K562 (cell line): ENCODE data around the gene NRF1. TPM values are rescaled to one million over a fixed set of nuclear protein-coding genes. Genes with fewer than 3 reads are reported as not detected.

Experiments
- ATAC-seq: fragments of 200-7000 bp; cut with Tn5 transposase; 3 replicates; pipeline ENCODE4 v1.9.1; 2020; ENCODE audit warnings: moderate library complexity
- BruUV-seq: library from RNA; stranded (reverse); fragments of 400-500 nt; replicated peaks from 2 replicates; lab custom pipeline; 2021; lab: Mats Ljungman, UMichigan
- CTCF ChIA-PET: fragments of 300-600 bp; formaldehyde crosslinking; extraction: SDS; loops from one replicate; lab custom pipeline; 2021; ENCODE audit warnings: low intra/inter-chr PET ratio; lab: Yijun Ruan, JAX
- POLR2A ChIA-PET: fragments of 300-600, 350-650 bp; sonication (Branson Sonifier 250); formaldehyde crosslinking; extraction: SDS; loops from one replicate; lab custom pipeline; 2021; ENCODE audit warnings: antibody characterized with exemption, inconsistent platforms; lab: Yijun Ruan, JAX
- DNase-seq, 4 experiments: peaks; one replicate each; pipeline versions ENCODE4 v3.0.0 to v3.0.0-alpha.2; 2011 to 2018; ENCODE audit warnings: low spot score in 3 of 4, mixed read lengths in 3 of 4; ENCODE audit errors: extremely low read depth in 1 of 4
- FAIRE-seq: peaks from 2 replicates; lab custom pipeline; 2011; peaks lifted over from hg19 to GRCh38; lab: Jason Lieb, UNC
- H2AFZ ChIP-seq: 2 replicates; pipeline ENCODE4 v1.6.0; 2011; ENCODE audit warnings: low read depth, low read length, control low read depth, inconsistent platforms
- H3K27ac ChIP-seq: fragments of 200-600 bp; 3 replicates; pipeline ENCODE4 v1.8.0; 2011; ENCODE audit warnings: low read depth, mild to moderate bottlenecking, control low read depth, inconsistent platforms, low read length, moderate library complexity, mixed read lengths; ENCODE audit errors: extremely low read depth
- H3K27me3 ChIP-seq, 2 experiments: fragments of 300-600 bp in 1 of 2; 2 replicates in 1 of 2; 3 replicates in 1 of 2; pipeline versions ENCODE4 v1.6.0 to v1.8.0; 2011; ENCODE audit warnings: inconsistent platforms in 2 of 2, low read length in 2 of 2, mild to moderate bottlenecking in 1 of 2, mixed read lengths in 1 of 2, moderate library complexity in 1 of 2; ENCODE audit not compliant: control insufficient read depth in 2 of 2, insufficient read depth in 2 of 2
- H3K36me3 ChIP-seq: fragments of 300-600 bp; 3 replicates; pipeline ENCODE4 v1.8.0; 2011; ENCODE audit warnings: mild to moderate bottlenecking, low read length, inconsistent platforms; ENCODE audit not compliant: control insufficient read depth, insufficient read depth
- H3K4me1 ChIP-seq, 2 experiments: fragments of 200-600 bp in 1 of 2; replicated peaks in 1 of 2; 2 replicates in 1 of 2; 3 replicates in 1 of 2; pipeline versions ENCODE4 v1.5.1 to v1.8.0; 2011; ENCODE audit warnings: inconsistent platforms in 2 of 2, low read length in 2 of 2, mild to moderate bottlenecking in 1 of 2, mixed read lengths in 1 of 2, moderate library complexity in 1 of 2; ENCODE audit not compliant: control insufficient read depth in 2 of 2, insufficient read depth in 2 of 2
- H3K4me2 ChIP-seq: 2 replicates; pipeline ENCODE4 v1.6.1; 2011; ENCODE audit warnings: low read length, control low read depth, inconsistent platforms, mixed read lengths; ENCODE audit not compliant: insufficient read depth
- H3K4me3 ChIP-seq: fragments of 200-600 bp; sonication (generic), shearing (Covaris generic); 2 replicates; pipeline ENCODE4 v1.5.1; 2016; ENCODE audit warnings: control low read depth, inconsistent platforms
- H3K79me2 ChIP-seq: fragments of 200-600 bp; 3 replicates; pipeline ENCODE4 v1.8.0; 2011; ENCODE audit warnings: low read length, inconsistent platforms; ENCODE audit not compliant: control insufficient read depth, insufficient read depth
- H3K9ac ChIP-seq, 2 experiments: 2 replicates each; pipeline versions ENCODE4 v1.6.0 to v1.6.1; 2011; ENCODE audit warnings: low read depth in 2 of 2, low read length in 2 of 2, control low read depth in 1 of 2, inconsistent platforms in 1 of 2, mild to moderate bottlenecking in 1 of 2, mixed read lengths in 1 of 2; ENCODE audit not compliant: insufficient read depth in 1 of 2
- H3K9me1 ChIP-seq: one replicate; pipeline ENCODE4 v1.6.0; 2011; ENCODE audit warnings: inconsistent platforms, mild to moderate bottlenecking, low read length, moderate library complexity; ENCODE audit not compliant: control insufficient read depth, insufficient read depth
- H3K9me3 ChIP-seq: replicated peaks from 2 replicates; pipeline ENCODE4 v1.5.1; 2011; ENCODE audit warnings: low read depth, low read length, inconsistent platforms; ENCODE audit not compliant: control insufficient read depth, insufficient read depth
- H4K20me1 ChIP-seq: replicated peaks from 2 replicates; pipeline ENCODE4 v1.6.1; 2011; ENCODE audit warnings: low read length, inconsistent platforms, mixed read lengths; ENCODE audit not compliant: control insufficient read depth, insufficient read depth
- SRF ChIP-seq, 2 experiments: fragments of 250-450, 450-650 bp in 1 of 2; sonication (Bioruptor Pico) in 1 of 2; sonication (generic) in 1 of 2; formaldehyde crosslinking; IDR thresholded peaks; 2 replicates each; pipeline versions ENCODE4 v1.5.0 to v1.5.1; 2020 to 2022; ENCODE audit warnings: mild to moderate bottlenecking in 1 of 2, missing genetic modification reagents in 1 of 2
- TRIM25 ChIP-seq: fragments of 450-650 bp; IDR thresholded peaks from 2 replicates; pipeline ENCODE4 v1.7.0; 2016; ENCODE audit warnings: borderline replicate concordance
- WGBS: fragments of 100-300 bp; shearing (Covaris generic); methylation state at CpG from one replicate; pipeline ENCODE4 v1.1.6; 2016; ENCODE audit warnings: low coverage, mixed read lengths; ENCODE audit not compliant: insufficient coverage; ENCODE audit errors: missing lambda C conversion rate; 5-methylcytosine and 5-hydroxymethylcytosine counted together
- in situ Hi-C: fragments of 300-500 bp; cut with MboI; formaldehyde crosslinking; loops from 4 replicates; pipeline ENCODE4 v1.15.0; 2018; ENCODE audit warnings: inconsistent platforms, mixed read lengths
- intact Hi-C: fragments of 100-400 bp; cut with micrococcal nuclease; formaldehyde crosslinking; loops from 2 replicates; pipeline ENCODE4 v1.14.2; 2022
- polyA plus RNA-seq, 8 experiments: library from polyadenylated mRNA; depleted of rRNA in 4 of 8; stranded (reverse) in 5 of 8; unstranded in 3 of 8; fragments of >200 nt; fragmentation: Nextera tagmentation in 2 of 8; fragmentation: Illumina TruSeq in 1 of 8; extraction: Ambion mirVana in 2 of 8; extraction: Trizol in 1 of 8; gene quantifications; 2 replicates each; pipeline versions ENCODE4 v1.2.1 to v1.2.3, GENCODE V29; 2011 to 2014; ENCODE audit warnings: inconsistent platforms in 1 of 8, missing spikeins in 1 of 8
- total RNA-seq, 7 experiments: library from RNA; depleted of rRNA in 6 of 7; stranded (reverse); fragments of >200 nt in 6 of 7; fragmentation: Illumina TruSeq in 2 of 7; extraction: Trizol in 2 of 7; gene quantifications; 2 replicates each; pipeline versions ENCODE4 v1.2.1 to v1.2.3, GENCODE V29; 2011 to 2021; ENCODE audit warnings: low replicate concordance in 1 of 7

The NRF1 gene
- total and polyA plus RNA-seq, 9 of the 15 experiments (the other 6 are each of a cell fraction or from before 2014, with no cell fraction given), result 8.6 to 28.8 (median 20.3) TPM

DNA sequence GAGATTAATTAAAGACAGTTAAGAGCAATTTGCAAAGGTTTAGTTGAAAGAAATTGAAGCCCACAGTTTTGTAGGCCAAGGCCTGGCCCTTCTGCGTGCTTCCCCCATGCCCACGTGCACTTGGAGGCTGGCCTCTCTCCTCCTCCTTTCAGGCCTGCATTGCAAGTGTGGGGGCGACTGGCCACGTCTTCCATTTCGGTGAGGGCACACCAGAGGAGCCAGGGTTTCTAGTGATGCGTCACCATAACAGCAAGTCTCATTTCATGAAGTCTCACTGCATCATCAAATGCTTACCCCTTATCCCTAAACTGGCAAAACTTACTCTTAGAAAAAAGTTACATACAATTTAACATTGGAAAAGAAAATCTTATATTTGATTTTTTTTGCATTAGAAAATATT lies 141.2 kb downstream of the NRF1 start (continued):
- no peak for TF ChIP-seq SRF (CRISPR knock-in tag; IDR thresholded peaks at IDR 0.05)

DNA sequence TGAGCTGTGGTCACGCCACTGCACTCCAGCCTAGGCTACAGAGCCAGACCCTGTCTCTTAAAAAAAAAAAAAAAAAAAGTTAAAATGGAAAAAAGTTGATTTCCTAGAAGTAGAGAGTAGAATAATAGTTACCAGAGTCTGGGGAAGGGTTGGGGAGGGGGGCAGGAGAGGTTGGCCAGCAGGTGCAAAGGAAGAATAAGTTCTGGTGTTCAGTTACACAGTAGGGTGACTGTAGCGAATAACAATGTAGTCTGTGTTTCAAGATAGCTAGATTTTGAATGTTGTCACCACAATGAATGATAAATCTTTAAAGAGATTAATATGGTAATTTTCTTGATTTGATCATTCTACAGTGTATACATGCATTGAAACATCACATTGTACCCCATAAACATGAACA lies 142.9 kb downstream of the NRF1 start:
- Histone ChIP-seq H3K27ac (no peak overlapping the region), H3K9me3 (no peaks in the 10 kb centered on the region), H3K36me3 (peaks cover 19% of the 10 kb centered on the region; the same call in 2 of the 3 replicates), H4K20me1 (no peaks in the 10 kb centered on the region), H3K4me2 (no peak overlapping the region), H3K4me1 (peaks cover 3 to 23% of the 10 kb centered on the region in 2 experiments; a peak in 3 of 5 replicates), H3K79me2 (no peaks in the 10 kb centered on the region), H3K4me3 (no peak overlapping the region), H3K27me3 (no peaks in the 10 kb centered on the region), H3K9ac (no peak overlapping the region), H2AFZ (no peak overlapping the region), H3K9me1 (no peaks in the 10 kb centered on the region)
- TF ChIP-seq TRIM25, result no peak
- no TSS peak for BruUV-seq
- in situ Hi-C loops (no loop called here), intact Hi-C loops (no loop called here)
- no peak for ATAC-seq
- DNase-seq, result no peak
- no peak for FAIRE-seq
- 83% methylated on average over 2 of the region's 2 CpGs for WGBS
- ChIA-PET CTCF (no interaction called here), POLR2A (interaction anchor here (0.6 to 1.4 kb wide), 4 partner anchors 10 to 120 kb away, joined by 3 read pairs; no protein-coding TSS in a partner anchor)
